Naive thymus-derived CD4-positive, alpha-beta T cell (primary cell): Measurements from ENCODE around the gene AHI1. TPM values are rescaled to one million over a fixed set of nuclear protein-coding genes. Genes with fewer than 3 reads are reported as not detected.

ENCODE experiments used
- ATAC-seq: fragments of 150-1000 bp; cut with Tn5 transposase; 2 replicates; pipeline ENCODE4 v1.10.0; 2021; ENCODE audit warnings: mild to moderate bottlenecking, moderate library complexity
- CTCF ChIA-PET: fragments of 350-600 bp; sonication (Branson Sonifier 250); formaldehyde crosslinking; loops from one replicate; lab custom pipeline; 2021; ENCODE audit warnings: antibody characterized with exemption; lab: Charles Lee
- POLR2A ChIA-PET: fragments of 350-600 bp; sonication (Branson Sonifier 250); formaldehyde crosslinking; loops from one replicate; lab custom pipeline; 2021; ENCODE audit warnings: antibody characterized with exemption, inconsistent platforms; lab: Charles Lee
- DNase-seq, 9 donors: peaks; one replicate each; pipeline versions ENCODE4 v3.0.0 to v3.0.0-alpha.2; 2020 to 2022; ENCODE audit warnings: mixed read lengths in 1 of 9
- H3K27ac ChIP-seq: one replicate; pipeline ENCODE4 v1.7.0; 2013; ENCODE audit warnings: mild to moderate bottlenecking, low read depth, low read length, moderate library complexity
- H3K27me3 ChIP-seq, 2 donors: one replicate each; pipeline ENCODE4 v1.7.0; 2013; ENCODE audit warnings: low read length in 2 of 2, mild to moderate bottlenecking in 2 of 2, moderate library complexity in 2 of 2; ENCODE audit not compliant: control insufficient read depth in 2 of 2, insufficient read depth in 2 of 2
- H3K36me3 ChIP-seq, 3 experiments: 1 replicate in 2 of 3; 2 replicates in 1 of 3; pipeline ENCODE4 v1.7.0; 2013; ENCODE audit warnings: low read length in 3 of 3, mild to moderate bottlenecking in 3 of 3, moderate library complexity in 1 of 3; ENCODE audit not compliant: insufficient read depth in 3 of 3, control insufficient read depth in 2 of 3
- H3K4me1 ChIP-seq, 2 donors: one replicate each; pipeline ENCODE4 v1.7.0; 2013; ENCODE audit warnings: low read length in 2 of 2, mild to moderate bottlenecking in 2 of 2, moderate library complexity in 1 of 2; ENCODE audit not compliant: control insufficient read depth in 2 of 2, insufficient read depth in 2 of 2
- H3K4me3 ChIP-seq: 2 replicates; pipeline ENCODE4 v1.7.0; 2013; ENCODE audit warnings: mild to moderate bottlenecking, low read length
- H3K9me3 ChIP-seq, 3 experiments: 1 replicate in 2 of 3; 2 replicates in 1 of 3; pipeline ENCODE4 v1.7.0; 2013; ENCODE audit warnings: low read length in 3 of 3; ENCODE audit not compliant: control insufficient read depth in 2 of 3
- H3K27ac Mint-ChIP-seq, 9 donors: one replicate each; pipeline ENCODE4 v1.8.0; 2020 to 2022; ENCODE audit warnings: mixed read lengths in 9 of 9, mild to moderate bottlenecking in 8 of 9, moderate library complexity in 5 of 9, inconsistent platforms in 2 of 9
- H3K27me3 Mint-ChIP-seq, 5 donors: one replicate each; pipeline ENCODE4 v1.8.0; 2021 to 2022; ENCODE audit warnings: mixed read lengths in 5 of 5, mild to moderate bottlenecking in 1 of 5
- H3K36me3 Mint-ChIP-seq, 5 donors: one replicate each; pipeline ENCODE4 v1.8.0; 2020 to 2022; ENCODE audit warnings: mixed read lengths in 5 of 5, mild to moderate bottlenecking in 3 of 5, inconsistent platforms in 1 of 5
- H3K4me1 Mint-ChIP-seq, 7 donors: one replicate each; pipeline ENCODE4 v1.8.0; 2020 to 2022; ENCODE audit warnings: mixed read lengths in 7 of 7, mild to moderate bottlenecking in 3 of 7, inconsistent platforms in 1 of 7
- H3K4me3 Mint-ChIP-seq, 10 donors: one replicate each; pipeline ENCODE4 v1.8.0; 2020 to 2022; ENCODE audit warnings: mild to moderate bottlenecking in 10 of 10, mixed read lengths in 10 of 10, moderate library complexity in 6 of 10, inconsistent platforms in 2 of 10
- H3K9me3 Mint-ChIP-seq, 11 donors: one replicate each; pipeline ENCODE4 v1.8.0; 2020 to 2022; ENCODE audit warnings: mixed read lengths in 11 of 11, mild to moderate bottlenecking in 4 of 11, inconsistent platforms in 1 of 11, moderate library complexity in 1 of 11
- intact Hi-C, 2 donors: fragments of 100-400 bp; cut with micrococcal nuclease; formaldehyde crosslinking; loops; one replicate each; pipeline ENCODE4 v1.15.1; 2023
- polyA plus RNA-seq, 2 donors: library from polyadenylated mRNA; unstranded; fragments of 300-500 nt; fragmentation: Illumina TruSeq; gene quantifications; one replicate each; pipeline ENCODE4 v1.2.3, GENCODE V29; 2021
- total RNA-seq, 6 experiments: library from RNA in 5 of 6; stranded (reverse) in 5 of 6; gene quantifications; 1 replicate in 5 of 6; 2 replicates in 1 of 6; pipeline ENCODE4 v1.2.3 and lab custom pipeline; 2021 to 2026

Gene AHI1
- total and polyA plus RNA-seq, 7 experiments from 2014 or later, result 1.9 to 31.3 (median 13.3) TPM

DNA sequence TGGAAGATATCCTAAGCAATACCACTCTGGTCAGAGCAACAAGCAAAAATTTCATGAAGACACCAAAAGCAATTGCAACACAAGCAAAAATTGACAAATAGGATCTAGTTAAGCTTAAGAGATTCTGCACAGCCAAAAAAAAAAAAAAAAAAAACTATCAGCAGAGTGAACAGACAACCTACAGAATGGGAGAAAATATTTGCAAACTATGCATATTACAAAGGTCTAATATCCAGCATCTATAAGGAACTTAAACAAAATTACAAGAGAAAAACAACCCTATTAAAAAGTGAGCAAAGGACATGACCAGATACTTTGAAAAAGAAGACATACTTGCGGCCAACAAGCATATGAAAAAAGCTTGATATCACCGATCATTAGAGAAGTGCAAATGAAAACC is 20.0 kb upstream of the AHI1 start:
- intact Hi-C loops, result no loop called here
- POLR2A ChIA-PET, result interaction anchor here (0.7 kb wide), 1 partner anchor 833 kb away, joined by 4 read pairs; no protein-coding TSS in a partner anchor
- Mint-ChIP-seq H3K9me3 (peaks cover 0 to 21% (median 0%) of the 10 kb centered on the region in 11 donors), H3K27ac (no peak overlapping the region), H3K27me3 (no peaks in the 10 kb centered on the region), H3K4me3 (no peak overlapping the region), H3K4me1 (peaks cover 0 to 3% (median 0%) of the 10 kb centered on the region in 7 donors), H3K36me3 (peaks cover 0 to 33% (median 0%) of the 10 kb centered on the region in 5 donors)
- CTCF ChIA-PET, result no interaction called here
- Histone ChIP-seq H3K36me3 (no peaks in the 10 kb centered on the region), H3K27ac (no peak overlapping the region), H3K4me3 (no peak overlapping the region), H3K9me3 (no peaks in the 10 kb centered on the region), H3K27me3 (no peaks in the 10 kb centered on the region), H3K4me1 (no peaks in the 10 kb centered on the region)
- ATAC-seq, result no peak
- DNase-seq, result no peak

DNA sequence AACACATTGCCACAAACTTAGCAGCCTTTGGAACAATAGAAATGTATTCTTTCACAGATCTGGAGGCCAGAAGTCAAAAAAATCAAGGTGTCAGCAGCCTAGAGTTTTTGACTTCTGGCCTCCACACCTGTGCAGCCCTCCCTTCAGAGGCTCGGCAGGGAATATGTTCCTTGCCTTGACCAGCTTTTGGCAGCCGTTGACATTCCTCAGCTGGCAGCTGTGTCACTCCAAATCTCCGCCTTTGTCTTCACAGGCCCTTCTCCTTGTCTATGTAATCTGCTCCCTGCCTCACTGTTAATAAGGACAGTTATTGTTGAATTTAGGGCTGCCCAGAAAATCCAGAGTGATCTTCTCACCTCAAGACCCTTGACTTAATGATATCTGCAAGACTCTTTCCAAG is 17.2 kb upstream of the AHI1 start:
- CTCF ChIA-PET, result no interaction called here
- H3K4me1 Mint-ChIP-seq, result peaks cover 0 to 2% (median 0%) of the 10 kb centered on the region in 7 donors

DNA sequence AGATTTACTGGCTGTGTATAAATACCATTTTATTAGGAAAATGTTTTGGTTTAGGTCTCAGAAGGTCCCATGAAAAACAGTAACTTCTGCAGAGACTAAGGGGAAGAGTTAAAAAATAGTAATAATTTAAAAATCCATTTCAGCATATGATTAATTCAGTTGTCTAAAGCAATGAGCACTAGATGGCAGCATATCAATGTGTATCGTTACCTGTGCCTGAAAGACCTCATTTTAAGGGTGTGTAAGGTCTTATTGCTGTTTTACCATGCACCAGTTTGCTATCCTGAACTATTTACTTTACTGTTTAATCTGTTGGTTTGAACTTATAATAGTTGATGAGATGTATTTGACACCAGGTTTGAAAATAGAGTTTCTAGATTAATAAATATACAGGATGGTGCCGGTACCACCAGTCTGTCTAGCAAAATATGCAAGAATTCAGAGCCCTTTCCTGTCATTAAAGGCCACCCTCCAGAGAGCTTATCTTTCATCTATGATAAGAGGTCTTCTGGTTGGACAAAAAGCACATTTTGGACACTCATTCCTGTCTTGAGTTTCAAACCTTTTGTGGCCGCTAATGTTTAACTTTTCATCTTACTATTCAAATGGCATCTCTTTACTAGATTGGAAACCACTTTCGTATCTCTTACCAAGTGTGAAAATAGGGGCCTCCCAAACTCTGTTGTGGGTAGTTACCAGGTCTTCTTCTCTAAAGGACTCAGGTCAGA is 8.9 kb upstream of the AHI1 start:
- peaks cover 0 to 2% (median 0%) of the 10 kb centered on the region in 5 donors for H3K27me3 Mint-ChIP-seq
- peak; percentile 90 for ATAC-seq
- CTCF ChIA-PET, result interaction anchor here (0.6 to 2.7 kb wide), 6 partner anchors 29 to 727 kb away, joined by 3 to 13 read pairs (median 4); no protein-coding TSS in a partner anchor
- H3K4me3 ChIP-seq, result no peak overlapping the region
- intact Hi-C loops, result loop anchor here (1.0 to 2.0 kb wide), 7 partner anchors 30 to 1044 kb away; partner anchors contain the start of gene MAP7 (in 1 of the 2)
- H3K9me3 Mint-ChIP-seq, result no peaks in the 10 kb centered on the region
- peaks cover 0 to 4% (median 0%) of the 10 kb centered on the region in 5 donors for H3K36me3 Mint-ChIP-seq
- peaks cover 0 to 6% of the 10 kb centered on the region in 2 donors for H3K4me1 ChIP-seq
- H3K9me3 ChIP-seq, result no peaks in the 10 kb centered on the region
- H3K36me3 ChIP-seq, result no peaks in the 10 kb centered on the region
- POLR2A ChIA-PET, result interaction anchor here (1.4 kb wide), 1 partner anchor 784 kb away, joined by 5 read pairs; no protein-coding TSS in a partner anchor
- DNase-seq, result peak in 7 of 9 donors; percentile 7 to 53 (median 33)
- peak overlapping the region in 1 of 9 donors; percentile 33 for H3K27ac Mint-ChIP-seq
- no peaks in the 10 kb centered on the region for H3K27me3 ChIP-seq
- no peak overlapping the region for H3K4me3 Mint-ChIP-seq
- peaks cover 0 to 14% (median 0%) of the 10 kb centered on the region in 7 donors for H3K4me1 Mint-ChIP-seq
- no peak overlapping the region for H3K27ac ChIP-seq

More for the DNA sequence above, 17.2 kb upstream of the AHI1 start:
- H3K27me3 ChIP-seq, result no peaks in the 10 kb centered on the region
- H3K4me3 Mint-ChIP-seq, result no peak overlapping the region
- no peaks in the 10 kb centered on the region for H3K36me3 ChIP-seq
- no peak overlapping the region for H3K27ac Mint-ChIP-seq
- DNase-seq, result no peak
- no peak for ATAC-seq
- no peaks in the 10 kb centered on the region for H3K27me3 Mint-ChIP-seq
- peaks cover 0 to 17% (median 0%) of the 10 kb centered on the region in 11 donors for H3K9me3 Mint-ChIP-seq
- no peaks in the 10 kb centered on the region for H3K9me3 ChIP-seq
- intact Hi-C loops, result no loop called here
- POLR2A ChIA-PET, result no interaction called here
- no peak overlapping the region for H3K27ac ChIP-seq
- peaks cover 0 to 27% (median 0%) of the 10 kb centered on the region in 5 donors for H3K36me3 Mint-ChIP-seq
- H3K4me3 ChIP-seq, result no peak overlapping the region
- no peaks in the 10 kb centered on the region for H3K4me1 ChIP-seq

DNA sequence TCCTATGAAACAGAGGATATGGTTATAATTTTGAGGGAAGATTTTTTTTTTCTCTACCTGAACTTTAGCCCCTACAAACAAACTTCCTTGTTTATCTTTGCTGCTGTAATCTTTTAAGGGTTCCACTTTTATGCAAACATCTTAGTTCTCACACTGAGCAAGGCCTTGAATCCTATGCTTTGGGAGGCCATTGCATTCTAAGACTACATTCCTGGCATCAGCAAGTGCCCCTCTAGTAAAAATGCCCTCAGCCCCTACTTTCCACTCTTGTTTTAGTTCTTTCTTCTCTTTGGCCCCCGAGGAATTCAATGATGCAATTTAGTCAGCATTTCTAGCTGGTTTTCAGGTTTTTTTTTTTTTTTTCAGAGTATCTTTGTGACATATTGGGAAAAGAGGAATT is 8.1 kb upstream of the AHI1 start:
- H3K9me3 Mint-ChIP-seq, result no peaks in the 10 kb centered on the region
- H3K4me1 Mint-ChIP-seq, result peaks cover 0 to 14% (median 0%) of the 10 kb centered on the region in 7 donors
- no peak for ATAC-seq
- H3K27ac Mint-ChIP-seq, result no peak overlapping the region
- POLR2A ChIA-PET, result interaction anchor here (1.4 kb wide), 1 partner anchor 785 kb away, joined by 5 read pairs; no protein-coding TSS in a partner anchor
- no peak overlapping the region for H3K4me3 Mint-ChIP-seq
- CTCF ChIA-PET, result interaction anchor here (0.6 to 2.7 kb wide), 6 partner anchors 15 to 728 kb away, joined by 3 to 13 read pairs (median 3); no protein-coding TSS in a partner anchor
- H3K36me3 ChIP-seq, result no peaks in the 10 kb centered on the region
- peaks cover 0 to 4% (median 0%) of the 10 kb centered on the region in 5 donors for H3K36me3 Mint-ChIP-seq
- DNase-seq, result no peak
- no peak overlapping the region for H3K4me3 ChIP-seq
- H3K4me1 ChIP-seq, result peaks cover 0 to 6% of the 10 kb centered on the region in 2 donors
- intact Hi-C loops, result loop anchor here (1.0 to 2.0 kb wide), 7 partner anchors 31 to 1045 kb away; partner anchors contain the start of gene MAP7 (in 1 of the 2)
- no peaks in the 10 kb centered on the region for H3K27me3 ChIP-seq
- H3K27ac ChIP-seq, result no peak overlapping the region
- peaks cover 0 to 5% (median 0%) of the 10 kb centered on the region in 5 donors for H3K27me3 Mint-ChIP-seq
- no peaks in the 10 kb centered on the region for H3K9me3 ChIP-seq

DNA sequence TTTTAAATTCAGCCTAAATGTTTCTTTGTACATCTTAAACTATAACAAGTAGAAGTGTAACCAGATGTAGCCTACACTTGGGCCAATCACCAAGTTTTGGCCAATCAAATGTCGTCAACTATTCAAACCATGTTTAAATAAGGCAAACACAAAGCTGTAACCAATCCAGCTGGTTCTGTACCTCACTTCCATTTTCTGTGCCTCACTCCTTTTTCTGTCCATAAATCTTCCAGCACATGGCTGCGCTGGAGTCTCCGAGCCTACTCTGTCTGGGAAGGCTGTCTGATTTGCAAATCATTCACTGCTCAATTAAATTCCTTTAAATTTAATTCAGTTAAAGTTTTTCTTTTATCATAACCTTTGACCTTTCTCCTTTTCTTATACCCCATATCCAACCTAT is 7.7 kb upstream of the AHI1 start:
- ChIA-PET POLR2A (interaction anchor here (1.4 kb wide), 1 partner anchor 785 kb away, joined by 5 read pairs; no protein-coding TSS in a partner anchor), CTCF (interaction anchor here (1.1 to 2.7 kb wide), 3 partner anchors 15 to 721 kb away, joined by 3 to 13 read pairs (median 5); no protein-coding TSS in a partner anchor)
- no peak for DNase-seq
- peaks cover 0 to 14% (median 0%) of the 10 kb centered on the region in 7 donors for H3K4me1 Mint-ChIP-seq
- peaks cover 0 to 4% (median 0%) of the 10 kb centered on the region in 5 donors for H3K36me3 Mint-ChIP-seq
- H3K27ac Mint-ChIP-seq, result no peak overlapping the region
- peaks cover 0 to 6% of the 10 kb centered on the region in 2 donors for H3K4me1 ChIP-seq
- peaks cover 0 to 5% (median 0%) of the 10 kb centered on the region in 5 donors for H3K27me3 Mint-ChIP-seq
- ATAC-seq, result no peak
- no peaks in the 10 kb centered on the region for H3K9me3 ChIP-seq
- H3K27ac ChIP-seq, result no peak overlapping the region
- no peak overlapping the region for H3K4me3 Mint-ChIP-seq
- no peaks in the 10 kb centered on the region for H3K27me3 ChIP-seq
- intact Hi-C loops, result no loop called here
- no peaks in the 10 kb centered on the region for H3K36me3 ChIP-seq
- no peak overlapping the region for H3K4me3 ChIP-seq
- H3K9me3 Mint-ChIP-seq, result no peaks in the 10 kb centered on the region

DNA sequence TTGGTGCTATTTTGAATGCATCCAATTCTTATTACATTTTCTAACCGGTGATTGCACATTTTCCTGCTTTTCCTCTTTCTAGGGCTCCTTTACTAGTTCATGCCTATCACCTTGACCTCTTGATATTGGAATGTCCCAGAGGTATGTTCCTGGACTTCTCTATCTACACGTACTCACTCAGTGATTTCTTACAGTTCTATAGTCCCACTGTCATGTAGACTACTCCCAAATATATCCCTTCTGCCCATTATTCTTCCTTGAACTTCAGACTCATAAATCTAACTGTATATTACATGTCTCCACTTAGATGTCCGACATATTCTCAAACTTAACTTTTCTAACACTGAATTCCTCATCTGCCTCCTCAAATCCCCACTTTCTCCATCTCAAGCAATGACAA is 7.2 kb upstream of the AHI1 start:
- Mint-ChIP-seq H3K27me3 (peaks cover 0 to 5% (median 0%) of the 10 kb centered on the region in 5 donors), H3K4me1 (peaks cover 0 to 14% (median 0%) of the 10 kb centered on the region in 7 donors), H3K36me3 (peaks cover 0 to 4% (median 0%) of the 10 kb centered on the region in 5 donors), H3K4me3 (no peak overlapping the region), H3K27ac (no peak overlapping the region), H3K9me3 (no peaks in the 10 kb centered on the region)
- H3K27me3 ChIP-seq, result no peaks in the 10 kb centered on the region
- ATAC-seq, result no peak
- H3K9me3 ChIP-seq, result no peaks in the 10 kb centered on the region
- H3K4me1 ChIP-seq, result peaks cover 0 to 6% of the 10 kb centered on the region in 2 donors
- DNase-seq, result no peak
- POLR2A ChIA-PET, result interaction anchor here (1.4 kb wide), 1 partner anchor 786 kb away, joined by 5 read pairs; no protein-coding TSS in a partner anchor
- H3K36me3 ChIP-seq, result no peaks in the 10 kb centered on the region
- H3K27ac ChIP-seq, result no peak overlapping the region
- H3K4me3 ChIP-seq, result no peak overlapping the region
- intact Hi-C loops, result no loop called here
- CTCF ChIA-PET, result interaction anchor here (1.1 kb wide), 1 partner anchor 14 kb away, joined by 3 read pairs; no protein-coding TSS in a partner anchor
